Fibroblast of skin of right quadriceps (primary cell): ENCODE measurements around the gene MRPL49.
A peak's percentile ranks its signal among the peaks of the same experiment; 100 is the strongest.
"Not testable (repeated sequence)": the region's sequence is repeated elsewhere in the genome, so short reads cannot be mapped to it uniquely, and the experiment has no call there.

Experiments used
- DNase-seq: peaks from one replicate; pipeline ENCODE4 v3.0.0-alpha.2; 2013

Gene MRPL49

DNA sequence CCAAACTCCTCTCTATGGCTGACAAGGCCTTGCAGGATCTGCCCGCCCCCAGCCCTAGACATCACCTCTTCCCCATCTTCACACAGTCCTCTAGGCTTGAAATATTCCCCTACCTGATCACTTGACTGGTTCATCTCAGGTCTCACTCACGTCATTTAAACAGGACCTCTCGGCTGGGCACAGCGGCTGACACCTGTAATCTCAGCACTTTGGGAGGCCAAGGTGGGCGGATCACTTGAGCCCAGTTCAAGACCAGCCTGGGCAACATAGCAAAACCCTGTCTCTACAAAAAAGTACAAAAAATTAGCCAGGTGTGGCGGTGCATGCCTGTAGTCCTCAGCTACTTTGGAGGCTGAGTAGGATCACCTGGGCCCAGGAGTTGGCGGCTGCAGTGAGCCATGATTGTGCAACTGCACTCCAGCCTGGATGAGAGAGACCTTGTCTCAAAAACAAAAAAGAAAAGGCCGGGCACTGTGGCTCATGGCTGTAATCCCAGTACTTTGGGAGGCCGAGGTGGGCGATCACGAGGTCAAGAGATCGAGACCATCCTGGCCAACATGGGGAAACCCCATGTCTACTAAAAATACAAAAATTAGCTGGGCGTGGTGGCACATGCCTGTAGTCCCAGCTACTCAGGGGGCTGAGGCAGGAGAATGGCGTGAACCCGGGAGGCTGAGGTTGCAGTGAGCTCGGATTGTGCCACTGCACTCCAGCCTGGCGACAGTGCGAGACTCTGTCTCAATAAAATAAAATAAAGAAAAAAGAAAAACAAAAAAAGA, 3.0 kb upstream of the MRPL49 start:
- not testable (repeated sequence) for DNase-seq

DNA sequence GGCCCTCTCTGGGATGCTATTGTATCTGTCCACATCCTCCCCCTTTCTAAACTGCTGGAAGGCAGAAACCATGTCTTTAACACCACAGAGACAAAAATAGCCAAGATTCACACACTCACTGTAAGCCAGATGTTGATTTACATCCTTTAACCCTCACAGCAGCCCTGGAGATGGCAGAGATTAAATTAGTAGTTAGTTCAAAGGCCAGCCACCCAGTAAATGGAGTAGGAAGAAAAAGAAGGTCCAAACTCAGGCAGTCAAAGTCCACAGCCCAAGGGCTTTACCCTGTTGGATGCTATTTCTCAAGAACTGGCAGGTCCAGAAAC, 2.5 kb upstream of the MRPL49 start:
- DNase-seq: no peak

DNA sequence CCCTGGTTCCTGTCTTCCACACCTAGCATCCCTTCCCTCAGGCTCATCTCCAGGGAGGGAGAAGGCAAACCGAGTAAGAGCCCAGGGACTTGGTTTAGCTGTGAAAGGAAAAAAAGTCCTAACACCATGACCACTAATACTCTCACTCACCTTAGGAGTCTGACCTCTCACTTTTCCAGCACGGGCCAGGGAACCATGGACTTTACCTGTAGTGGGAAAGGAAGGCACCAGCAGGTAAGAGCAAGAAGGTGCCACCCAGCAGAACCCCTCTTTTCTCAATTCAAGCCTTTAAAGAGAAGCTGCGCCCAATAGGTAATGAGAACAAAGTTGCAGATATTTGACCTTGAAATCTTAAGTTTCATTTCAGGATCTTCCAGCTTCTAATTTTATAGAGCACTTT, 1.3 kb upstream of the MRPL49 start:
- DNase-seq: no peak

- DNase-seq: no peak
These were observed 665 bp upstream of the MRPL49 start for GRCh38 chr11:65121447-65121864.

DNA sequence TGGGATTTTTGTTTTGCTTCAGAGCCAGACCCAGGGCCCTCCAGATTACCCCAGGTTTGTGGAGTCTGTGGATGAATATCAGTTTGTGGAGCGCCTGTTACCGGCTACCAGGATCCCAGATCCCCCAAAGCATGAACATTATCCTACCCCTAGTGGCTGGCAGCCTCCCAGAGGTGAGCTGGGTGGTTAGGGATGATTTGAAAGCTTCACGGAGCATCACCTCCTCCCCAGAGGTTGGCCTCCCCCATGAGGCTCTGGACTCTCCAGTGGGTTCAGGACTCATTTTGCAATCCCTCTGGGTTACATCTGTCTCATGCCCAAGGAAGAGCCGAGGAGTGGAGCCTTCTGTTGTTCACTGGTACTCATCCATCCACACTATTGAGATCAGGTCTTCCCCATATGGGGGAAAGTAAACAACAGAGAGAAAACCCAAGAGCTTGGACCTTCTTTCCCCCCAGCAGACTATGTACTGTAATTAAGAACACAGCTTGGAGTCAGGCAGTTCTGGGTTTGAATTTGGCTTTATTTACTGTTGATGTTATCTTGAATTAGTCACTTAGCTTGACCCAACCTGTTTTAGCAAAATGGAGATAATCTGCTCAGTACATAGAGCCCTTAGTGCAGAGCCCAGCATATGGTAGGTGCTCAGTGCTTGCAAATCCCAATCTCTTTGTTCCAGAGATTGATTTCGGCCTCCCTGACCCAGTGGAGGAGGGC, 2.5 kb downstream of the MRPL49 start:
- no peak for DNase-seq

- DNase-seq: no peak
These were observed 3.3 kb downstream of the MRPL49 start for GRCh38 chr11:65125197-65126056.

DNA sequence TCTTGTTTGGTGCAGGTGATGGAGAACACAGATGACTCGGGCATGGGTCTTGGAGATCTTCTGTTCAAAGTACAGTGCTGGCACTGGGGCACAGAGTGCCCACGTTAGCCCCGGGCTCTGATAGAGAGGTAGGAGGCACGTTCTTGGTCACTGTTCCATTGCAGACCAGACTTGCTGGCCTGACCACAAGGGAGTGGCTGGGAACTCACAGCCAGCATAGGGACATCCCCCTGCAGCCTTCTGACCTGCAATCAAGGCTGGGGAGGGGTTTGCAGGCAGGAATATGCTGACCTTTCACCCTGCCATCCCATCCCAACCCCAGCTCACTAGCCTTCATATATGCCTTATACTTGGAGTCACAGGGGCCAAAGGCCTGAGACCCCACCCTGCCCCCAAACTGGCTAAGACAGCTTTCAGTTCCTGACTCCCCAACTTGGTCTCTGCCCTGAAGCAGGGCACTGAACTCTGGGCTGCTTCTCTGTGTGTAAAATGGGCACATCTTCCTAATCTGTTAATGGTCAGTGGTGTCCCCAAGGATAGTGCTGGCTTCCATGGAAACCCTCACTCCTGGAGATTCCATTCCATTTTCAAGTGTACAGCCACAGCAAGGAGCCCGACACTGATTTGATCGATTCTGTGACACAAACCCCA, 4.6 kb downstream of the MRPL49 start:
- no peak for DNase-seq

GRCh38 chr11:65127473-65128181, 5.5 kb downstream of the MRPL49 start:
- no peak for DNase-seq

DNA sequence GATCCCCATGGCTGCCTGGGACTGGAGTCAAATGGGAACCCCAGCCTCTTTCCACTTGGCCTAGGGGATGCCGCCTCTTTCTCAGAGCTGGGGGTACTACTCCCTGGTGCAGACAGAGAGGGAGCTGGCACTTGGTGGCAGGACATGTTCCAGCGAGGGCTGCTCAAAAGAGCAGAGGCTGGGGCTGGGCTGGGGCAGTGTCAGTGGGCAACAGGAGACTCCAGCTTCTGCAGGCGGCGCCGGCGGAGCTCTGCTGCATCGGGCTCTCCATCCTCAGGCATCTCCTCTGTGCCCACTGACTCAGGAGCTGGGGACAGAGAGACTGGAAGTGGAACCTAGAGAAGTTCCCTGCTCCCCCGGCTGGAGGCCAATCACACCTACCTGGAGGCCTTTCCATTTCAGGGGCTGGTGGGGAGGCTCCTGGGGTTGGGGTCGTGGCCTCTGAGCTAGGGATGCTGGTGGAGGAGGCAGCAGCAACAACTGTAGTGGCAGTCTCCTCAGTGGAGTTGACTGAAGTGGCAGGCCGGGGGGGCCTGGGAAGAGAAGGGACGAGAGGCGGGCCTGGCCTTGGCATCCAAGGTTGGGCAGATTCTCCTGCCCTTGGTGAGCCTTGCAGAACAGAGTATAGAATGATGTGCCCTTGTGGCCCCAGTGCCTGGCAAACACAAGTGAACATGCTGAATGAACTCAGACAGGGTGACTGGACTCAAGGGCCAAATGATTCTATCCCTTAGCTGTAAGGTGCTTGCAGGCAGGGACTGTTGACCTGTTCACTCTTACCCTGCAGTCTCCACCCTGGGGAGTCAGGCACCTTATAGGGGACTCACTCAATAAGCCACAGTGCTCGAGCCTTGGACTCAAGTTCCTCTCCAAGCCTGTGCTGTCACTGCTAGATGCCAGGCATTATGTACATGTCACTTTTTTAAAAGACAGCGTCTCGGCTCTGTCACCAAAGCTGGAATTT, 6.3 kb downstream of the MRPL49 start:
- DNase-seq: no peak

DNA sequence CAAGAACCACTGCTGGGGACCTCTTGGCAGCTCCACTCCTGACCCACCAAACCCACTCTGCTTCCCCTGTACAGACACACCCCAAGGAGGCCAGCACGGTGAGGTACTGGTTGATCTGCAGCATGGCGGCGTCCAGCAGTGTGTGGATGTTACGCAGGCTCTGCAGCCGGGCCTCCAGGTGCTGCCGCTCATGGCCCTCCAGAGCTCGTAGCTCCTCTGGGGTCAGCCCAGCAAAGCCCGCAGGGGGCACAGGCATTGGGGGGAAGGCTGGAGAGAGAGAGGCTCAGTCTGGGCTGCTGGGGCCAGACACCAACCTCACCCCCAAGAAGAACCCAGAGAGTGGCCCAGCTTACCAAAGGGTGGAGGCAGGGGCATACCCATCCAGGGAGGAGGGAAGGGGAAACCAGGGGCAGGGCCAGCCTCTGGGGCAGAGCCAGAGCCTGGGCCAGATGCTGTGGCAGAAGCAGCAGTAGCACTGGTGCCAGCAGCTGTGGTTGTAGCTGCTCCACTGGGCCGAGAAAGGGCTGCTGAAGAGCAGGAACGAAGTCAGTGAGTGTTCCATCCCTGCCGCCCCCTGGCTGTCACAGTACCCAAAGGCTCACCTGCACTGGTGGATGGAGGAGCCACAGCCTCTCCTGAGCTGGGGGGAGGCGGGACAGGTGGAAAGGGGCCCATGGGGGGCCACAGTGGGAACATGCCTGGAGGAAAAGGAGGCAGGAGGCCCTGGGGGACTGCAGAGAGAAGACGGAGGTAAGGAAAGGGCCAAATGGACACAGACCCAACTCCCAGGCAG, 7.7 kb downstream of the MRPL49 start:
- DNase-seq: no peak

- no peak for DNase-seq
These were observed 8.7 kb downstream of the MRPL49 start for GRCh38 chr11:65130631-65131416.

GRCh38 chr11:65131417-65131776, 9.3 kb downstream of the MRPL49 start:
- DNase-seq: no peak

GRCh38 chr11:65131895-65132237, 9.7 kb downstream of the MRPL49 start:
- DNase-seq: no peak

- no peak for DNase-seq
These were observed 10.3 kb downstream of the MRPL49 start for GRCh38 chr11:65132238-65132987.

- no peak for DNase-seq
These were observed 11.0 kb downstream of the MRPL49 start for GRCh38 chr11:65132988-65133700.

DNA sequence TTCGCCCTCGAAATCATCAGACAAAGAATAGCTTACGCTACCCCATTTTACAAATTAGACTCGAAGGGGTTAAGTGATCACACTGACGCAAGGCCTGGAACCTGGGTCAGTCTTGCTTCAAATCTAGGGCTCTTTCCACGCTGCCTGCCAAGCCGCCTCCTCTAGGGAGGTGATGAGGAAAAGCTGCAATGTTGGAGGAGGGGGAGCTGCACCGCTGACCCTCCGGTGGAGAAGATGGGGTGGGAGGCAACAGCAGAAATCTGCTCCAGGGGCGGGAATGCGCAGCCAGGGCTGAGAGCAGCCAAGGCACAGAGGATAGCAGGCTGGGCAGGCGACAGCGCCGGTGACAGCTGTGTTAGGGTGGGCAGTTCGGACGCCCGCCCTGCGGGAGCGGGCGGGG, 11.6 kb downstream of the MRPL49 start:
- no peak for DNase-seq

- peak; percentile 88 for DNase-seq
These were observed 12.3 kb downstream of the MRPL49 start, which contains the start of gene SYVN1 for GRCh38 chr11:65134240-65134951. TSS of gene SYVN1 (minus strand) at chr11:65134519. CDS start at chr11:65133601, 918 bp downstream.
